Measurements from ENCODE around the gene HEBP1. TPM values are rescaled to one million over a fixed set of nuclear protein-coding genes. Genes with fewer than 3 reads are reported as not detected.

The HEBP1 gene
- total RNA-seq, 2 donors from 2014 or later = 39.9 to 57.8 TPM

DNA sequence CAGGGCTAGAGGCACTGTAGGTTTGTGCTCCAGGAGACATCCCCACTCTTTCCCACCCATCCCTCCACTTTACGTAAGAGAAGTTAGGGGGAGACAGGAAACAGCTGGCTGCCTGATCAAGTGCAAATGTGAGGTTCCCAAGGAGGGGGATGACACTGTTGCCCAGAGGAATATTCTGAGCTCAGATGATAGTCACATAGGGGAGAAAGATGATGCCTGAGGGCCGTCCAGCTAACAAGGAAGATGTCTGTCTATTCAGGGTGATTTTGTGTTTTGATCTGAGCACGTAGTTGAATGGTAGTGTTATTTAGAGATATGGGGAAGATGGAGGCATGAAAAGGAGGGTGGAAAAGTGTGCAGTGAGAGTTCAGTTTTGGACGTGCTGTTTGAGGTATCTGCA is 34.2 kb downstream of the HEBP1 start:
- no peak overlapping the region for H3K4me3 ChIP-seq
- H3K9me3 ChIP-seq = no peaks in the 10 kb centered on the region
- ATAC-seq (ENCODE audit: insufficient number of reproducible peaks, low FRiP score, low read depth) (no peak), DNase-seq (ENCODE audit: low spot score) (no peak)
- no peaks in the 10 kb centered on the region for H3K4me1 ChIP-seq (ENCODE audit: control insufficient read depth in 1 of 2, low read depth in 2 of 2)
- TF ChIP-seq, protein P1, sequence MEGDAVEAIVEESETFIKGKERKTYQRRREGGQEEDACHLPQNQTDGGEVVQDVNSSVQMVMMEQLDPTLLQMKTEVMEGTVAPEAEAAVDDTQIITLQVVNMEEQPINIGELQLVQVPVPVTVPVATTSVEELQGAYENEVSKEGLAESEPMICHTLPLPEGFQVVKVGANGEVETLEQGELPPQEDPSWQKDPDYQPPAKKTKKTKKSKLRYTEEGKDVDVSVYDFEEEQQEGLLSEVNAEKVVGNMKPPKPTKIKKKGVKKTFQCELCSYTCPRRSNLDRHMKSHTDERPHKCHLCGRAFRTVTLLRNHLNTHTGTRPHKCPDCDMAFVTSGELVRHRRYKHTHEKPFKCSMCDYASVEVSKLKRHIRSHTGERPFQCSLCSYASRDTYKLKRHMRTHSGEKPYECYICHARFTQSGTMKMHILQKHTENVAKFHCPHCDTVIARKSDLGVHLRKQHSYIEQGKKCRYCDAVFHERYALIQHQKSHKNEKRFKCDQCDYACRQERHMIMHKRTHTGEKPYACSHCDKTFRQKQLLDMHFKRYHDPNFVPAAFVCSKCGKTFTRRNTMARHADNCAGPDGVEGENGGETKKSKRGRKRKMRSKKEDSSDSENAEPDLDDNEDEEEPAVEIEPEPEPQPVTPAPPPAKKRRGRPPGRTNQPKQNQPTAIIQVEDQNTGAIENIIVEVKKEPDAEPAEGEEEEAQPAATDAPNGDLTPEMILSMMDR (IDR thresholded peaks at IDR 0.05) = no peak
- H3K27me3 ChIP-seq (replicated peaks; ENCODE audit: insufficient read depth) = no peaks in the 10 kb centered on the region
- peaks cover 3% of the 10 kb centered on the region for H3K36me3 ChIP-seq
- H3K27ac ChIP-seq = no peak overlapping the region

DNA sequence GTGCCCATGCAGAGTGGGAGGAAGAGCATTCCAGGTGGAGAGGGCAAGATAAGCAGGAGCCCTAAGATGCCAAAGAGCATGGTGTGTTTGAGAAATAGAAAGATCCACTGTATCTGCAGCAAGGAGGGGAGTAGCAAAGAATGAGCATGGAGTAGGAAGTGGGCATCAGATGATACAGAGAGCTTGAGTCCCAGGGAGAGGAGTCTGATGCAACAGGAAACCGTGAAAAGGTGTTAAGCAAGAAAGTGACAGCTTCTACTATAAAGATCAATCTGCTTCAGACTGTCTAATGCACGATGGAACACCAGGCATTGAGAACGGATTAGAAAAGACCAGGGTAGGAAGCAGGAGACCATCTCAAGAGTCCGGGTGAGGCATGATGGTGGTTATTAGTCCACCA is 35.8 kb downstream of the HEBP1 start:
- H3K36me3 ChIP-seq = no peaks in the 10 kb centered on the region
- no peak overlapping the region for H3K27ac ChIP-seq
- H3K4me3 ChIP-seq = no peak overlapping the region
- TF ChIP-seq, protein P1 (IDR thresholded peaks at IDR 0.05) = no peak
- no peaks in the 10 kb centered on the region for H3K4me1 ChIP-seq (ENCODE audit: control insufficient read depth in 1 of 2, low read depth in 2 of 2)
- ATAC-seq (ENCODE audit: insufficient number of reproducible peaks, low FRiP score, low read depth) (no peak), DNase-seq (ENCODE audit: low spot score) (no peak)
- no peaks in the 10 kb centered on the region for H3K9me3 ChIP-seq
- no peaks in the 10 kb centered on the region for H3K27me3 ChIP-seq (replicated peaks; ENCODE audit: insufficient read depth)

DNA sequence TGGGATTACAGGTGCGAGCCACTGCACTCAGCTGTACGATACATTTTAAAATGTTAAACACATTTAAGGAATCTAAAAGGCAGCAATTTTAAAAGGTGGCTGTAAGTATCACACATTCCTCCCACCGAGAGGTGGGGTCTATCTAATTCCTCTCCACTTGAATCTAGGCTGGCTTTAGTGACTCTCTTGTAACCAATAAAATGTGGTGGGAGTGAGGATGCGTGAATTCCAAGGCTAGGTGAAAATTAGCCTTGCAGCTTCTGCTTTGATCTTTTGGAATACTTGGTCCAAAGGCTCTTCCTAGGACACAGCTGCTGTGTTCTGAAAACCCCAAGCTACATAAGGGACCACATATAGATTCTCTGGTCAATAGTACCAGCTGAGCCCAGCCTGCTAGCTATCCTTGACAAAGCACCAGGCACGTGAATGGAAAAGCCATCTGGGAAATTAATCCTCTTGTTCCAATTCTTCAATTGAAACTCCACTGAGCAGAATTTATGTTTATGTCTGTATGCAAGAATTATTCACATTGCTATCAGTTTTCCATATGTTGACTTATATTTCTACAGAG is 39.3 kb downstream of the HEBP1 start:
- ATAC-seq (ENCODE audit: insufficient number of reproducible peaks, low FRiP score, low read depth) = no peak
- H3K9me3 ChIP-seq = no peaks in the 10 kb centered on the region
- no peak overlapping the region for H3K4me3 ChIP-seq
- no peak overlapping the region for H3K27ac ChIP-seq
- TF ChIP-seq, protein P1 (IDR thresholded peaks at IDR 0.05) = no peak
- DNase-seq (ENCODE audit: low spot score) = no peak
- H3K36me3 ChIP-seq = no peaks in the 10 kb centered on the region
- no peaks in the 10 kb centered on the region for H3K27me3 ChIP-seq (replicated peaks; ENCODE audit: insufficient read depth)
- H3K4me1 ChIP-seq (ENCODE audit: control insufficient read depth in 1 of 2, low read depth in 2 of 2) = no peaks in the 10 kb centered on the region

DNA sequence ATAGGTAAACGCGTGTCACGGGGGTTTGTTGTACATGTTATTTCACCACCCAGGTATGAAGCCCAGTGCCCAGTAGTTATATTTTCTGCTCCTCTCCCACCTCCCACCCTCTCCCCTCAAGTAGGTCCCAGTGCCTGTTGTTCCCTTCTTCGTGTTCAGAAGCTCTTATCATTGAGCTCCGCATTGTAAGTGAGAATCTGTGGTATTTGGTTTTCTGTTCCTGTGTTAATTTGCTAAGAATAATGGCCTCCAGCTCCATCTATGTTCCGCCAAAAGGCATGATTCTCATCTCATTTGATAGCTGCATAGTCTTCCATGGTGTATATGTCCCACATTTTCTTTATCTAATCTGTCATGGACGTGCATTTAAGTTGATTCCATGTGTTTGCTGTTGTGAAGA is 41.2 kb downstream of the HEBP1 start:
- DNase-seq (ENCODE audit: low spot score) (no peak), ATAC-seq (ENCODE audit: insufficient number of reproducible peaks, low FRiP score, low read depth) (no peak)
- Histone ChIP-seq H3K27ac (no peak overlapping the region), H3K9me3 (no peaks in the 10 kb centered on the region), H3K4me3 (no peak overlapping the region), H3K4me1 (ENCODE audit: control insufficient read depth in 1 of 2, low read depth in 2 of 2) (no peaks in the 10 kb centered on the region), H3K27me3 (replicated peaks; ENCODE audit: insufficient read depth) (no peaks in the 10 kb centered on the region), H3K36me3 (no peaks in the 10 kb centered on the region)
- TF ChIP-seq, protein P1 (IDR thresholded peaks at IDR 0.05) = no peak

DNA sequence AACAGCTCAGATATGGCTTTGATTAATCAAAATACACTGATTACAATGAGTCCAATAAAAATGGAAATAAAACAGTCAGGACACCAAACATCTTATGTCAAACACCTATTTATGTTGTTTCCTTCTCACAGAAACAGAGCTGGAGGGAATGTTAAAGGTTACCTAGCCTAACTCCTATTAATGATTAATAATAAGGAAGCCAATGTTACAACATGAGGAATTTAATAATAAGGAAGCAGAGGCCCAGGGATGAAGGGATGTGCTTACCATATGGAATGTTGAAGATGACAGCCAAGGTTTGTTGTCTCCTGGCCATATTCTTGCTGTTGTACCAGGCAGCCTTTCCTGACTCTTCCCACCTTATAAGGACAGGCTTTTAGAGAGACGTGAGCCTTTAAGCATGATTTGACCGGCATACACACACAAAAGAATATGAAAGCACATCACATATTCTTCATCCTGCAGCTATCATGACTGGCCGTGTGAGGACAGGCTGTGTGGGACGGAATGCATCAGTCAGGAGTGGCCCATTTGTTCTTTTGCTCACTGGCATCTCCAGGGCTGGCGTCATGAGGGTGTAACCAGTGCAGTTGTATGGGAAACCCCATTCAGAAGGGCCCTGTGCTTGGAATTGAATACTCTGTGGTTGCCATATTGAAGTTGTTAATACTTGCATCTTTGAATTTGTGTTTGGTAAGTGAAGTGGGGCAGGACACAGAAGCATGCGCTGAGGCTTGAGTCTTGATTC is 45.0 kb downstream of the HEBP1 start:
- TF ChIP-seq, protein P1 (IDR thresholded peaks at IDR 0.05) = no peak
- Histone ChIP-seq H3K27ac (no peak overlapping the region), H3K9me3 (no peaks in the 10 kb centered on the region), H3K4me1 (ENCODE audit: control insufficient read depth in 1 of 2, low read depth in 2 of 2) (no peaks in the 10 kb centered on the region), H3K4me3 (no peak overlapping the region), H3K27me3 (replicated peaks; ENCODE audit: insufficient read depth) (no peaks in the 10 kb centered on the region), H3K36me3 (no peaks in the 10 kb centered on the region)
- ATAC-seq (ENCODE audit: insufficient number of reproducible peaks, low FRiP score, low read depth) (no peak), DNase-seq (ENCODE audit: low spot score) (no peak)
